Body of pancreas (tissue), 4 donors: Measurements from ENCODE around the gene MCF2L2.

Source experiments
- POLR2A ChIP-seq, 3 donors: fragments of 450-650 bp; IDR thresholded peaks; one replicate each; pipeline ENCODE4 v1.6.1; 2016; ENCODE audit warnings: antibody characterized with exemption in 3 of 3, mild to moderate bottlenecking in 2 of 3
- TF ChIP-seq, protein P1 (sequence below), 7 experiments: fragments of 450-650 bp in 4 of 7; fragments of 200-600 bp in 3 of 7; sonication (generic) in 3 of 7; IDR thresholded peaks; one replicate each; pipeline ENCODE4 v1.5.1; 2016 to 2019; ENCODE audit warnings: antibody characterized with exemption in 7 of 7

- TF ChIP-seq, protein P1, sequence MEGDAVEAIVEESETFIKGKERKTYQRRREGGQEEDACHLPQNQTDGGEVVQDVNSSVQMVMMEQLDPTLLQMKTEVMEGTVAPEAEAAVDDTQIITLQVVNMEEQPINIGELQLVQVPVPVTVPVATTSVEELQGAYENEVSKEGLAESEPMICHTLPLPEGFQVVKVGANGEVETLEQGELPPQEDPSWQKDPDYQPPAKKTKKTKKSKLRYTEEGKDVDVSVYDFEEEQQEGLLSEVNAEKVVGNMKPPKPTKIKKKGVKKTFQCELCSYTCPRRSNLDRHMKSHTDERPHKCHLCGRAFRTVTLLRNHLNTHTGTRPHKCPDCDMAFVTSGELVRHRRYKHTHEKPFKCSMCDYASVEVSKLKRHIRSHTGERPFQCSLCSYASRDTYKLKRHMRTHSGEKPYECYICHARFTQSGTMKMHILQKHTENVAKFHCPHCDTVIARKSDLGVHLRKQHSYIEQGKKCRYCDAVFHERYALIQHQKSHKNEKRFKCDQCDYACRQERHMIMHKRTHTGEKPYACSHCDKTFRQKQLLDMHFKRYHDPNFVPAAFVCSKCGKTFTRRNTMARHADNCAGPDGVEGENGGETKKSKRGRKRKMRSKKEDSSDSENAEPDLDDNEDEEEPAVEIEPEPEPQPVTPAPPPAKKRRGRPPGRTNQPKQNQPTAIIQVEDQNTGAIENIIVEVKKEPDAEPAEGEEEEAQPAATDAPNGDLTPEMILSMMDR (IDR thresholded peaks at IDR 0.05), result no peak
- no peak for TF ChIP-seq POLR2A (IDR thresholded peaks at IDR 0.05)
Measured at GRCh38 chr3:183131735-183132134, 296.7 kb downstream of the MCF2L2 start.
